B cell (primary cell): Measurements from ENCODE around the gene KIF16B. TPM values are rescaled to one million over a fixed set of nuclear protein-coding genes. Genes with fewer than 3 reads are reported as not detected.

ENCODE experiments used
- ATAC-seq: fragments of 200-7000 bp; cut with Tn5 transposase; one replicate; pipeline ENCODE4 v1.10.0; 2021; ENCODE audit warnings: low read depth, mild to moderate bottlenecking, moderate number of reproducible peaks, moderate library complexity
- CTCF ChIA-PET: fragments of 350-600 bp; sonication (Branson Sonifier 250); formaldehyde crosslinking; loops from one replicate; lab custom pipeline; 2021; ENCODE audit warnings: antibody characterized with exemption, inconsistent platforms; lab: Charles Lee
- POLR2A ChIA-PET: fragments of 350-600 bp; sonication (Branson Sonifier 250); formaldehyde crosslinking; loops from one replicate; lab custom pipeline; 2021; ENCODE audit warnings: antibody characterized with exemption; lab: Charles Lee
- DNase-seq: peaks from one replicate; pipeline ENCODE4 v3.0.0; 2013
- H2AFZ ChIP-seq: 2 replicates; pipeline ENCODE4 v1.6.1; 2012; ENCODE audit warnings: mild to moderate bottlenecking, low read depth, low read length; ENCODE audit not compliant: insufficient read depth, poor library complexity, severe bottlenecking
- H3K27ac ChIP-seq, 2 donors: 1 replicate in 1 of 2; 2 replicates in 1 of 2; pipeline ENCODE4 v1.5.1; 2012 to 2013; ENCODE audit warnings: low read length in 2 of 2, mild to moderate bottlenecking in 2 of 2, moderate library complexity in 1 of 2
- H3K27me3 ChIP-seq, 4 experiments: fragments of 200-600 bp in 1 of 4; sonication (generic) in 1 of 4; replicated peaks in 1 of 4; 1 replicate in 2 of 4; 2 replicates in 2 of 4; pipeline versions ENCODE4 v1.6.1 to v1.7.0; 2013 to 2016; ENCODE audit warnings: low read length in 3 of 4, mild to moderate bottlenecking in 2 of 4, mixed read lengths in 1 of 4, moderate library complexity in 1 of 4; ENCODE audit not compliant: insufficient read depth in 4 of 4, control insufficient read depth in 3 of 4; ENCODE audit errors: control extremely low read depth in 1 of 4
- H3K36me3 ChIP-seq, 2 experiments: replicated peaks in 1 of 2; 1 replicate in 1 of 2; 2 replicates in 1 of 2; pipeline versions ENCODE4 v1.6.1 to v1.7.1; 2013; ENCODE audit warnings: low read length in 1 of 2; ENCODE audit not compliant: insufficient read depth in 2 of 2, control insufficient read depth in 1 of 2; ENCODE audit errors: control extremely low read depth in 1 of 2, extremely low read depth in 1 of 2
- H3K4me1 ChIP-seq, 2 donors: fragments of 200-600 bp in 1 of 2; sonication (generic) in 1 of 2; 1 replicate in 1 of 2; 2 replicates in 1 of 2; pipeline versions ENCODE4 v1.5.1 to v1.6.1; 2013 to 2017; ENCODE audit warnings: low read length in 2 of 2; ENCODE audit not compliant: control insufficient read depth in 2 of 2, insufficient read depth in 2 of 2
- H3K4me2 ChIP-seq: replicated peaks from 2 replicates; pipeline ENCODE3; 2012; ENCODE audit warnings: mild to moderate bottlenecking, low read depth, low read length; ENCODE audit not compliant: poor library complexity, severe bottlenecking
- H3K4me3 ChIP-seq, 5 experiments: fragments of 200-600 bp in 1 of 5; sonication (generic) in 1 of 5; 1 replicate in 3 of 5; 2 replicates in 2 of 5; pipeline versions ENCODE4 v1.5.1 to v1.7.0; 2011 to 2016; ENCODE audit warnings: low read length in 4 of 5, mild to moderate bottlenecking in 4 of 5, low read depth in 2 of 5, control low read depth in 1 of 5, moderate library complexity in 1 of 5; ENCODE audit not compliant: insufficient read depth in 1 of 5; ENCODE audit errors: control extremely low read depth in 1 of 5, extremely low read depth in 1 of 5
- H3K79me2 ChIP-seq: fragments of 200-600 bp; sonication (generic); one replicate; pipeline ENCODE4 v1.6.0; 2016; ENCODE audit warnings: low read length; ENCODE audit not compliant: control insufficient read depth, insufficient read depth
- H3K9ac ChIP-seq: fragments of 200-600 bp; sonication (generic); 2 replicates; pipeline ENCODE4 v1.6.1; 2017; ENCODE audit warnings: mild to moderate bottlenecking, low read length, moderate library complexity
- H3K9me3 ChIP-seq, 3 donors: one replicate each; pipeline versions ENCODE4 v1.6.1 to v1.7.1; 2013; ENCODE audit warnings: low read length in 2 of 3; ENCODE audit not compliant: control insufficient read depth in 2 of 3, insufficient read depth in 1 of 3; ENCODE audit errors: control extremely low read depth in 1 of 3
- H4K20me1 ChIP-seq: 2 replicates; pipeline ENCODE4 v1.6.0; 2012; ENCODE audit warnings: mild to moderate bottlenecking, low read length; ENCODE audit not compliant: insufficient read depth, control insufficient read depth, poor library complexity, severe bottlenecking
- H3K27ac Mint-ChIP-seq: one replicate; pipeline ENCODE4 v1.8.0; 2021; ENCODE audit warnings: mixed read lengths
- H3K27me3 Mint-ChIP-seq: one replicate; pipeline ENCODE4 v1.8.0; 2021; ENCODE audit warnings: mixed read lengths
- H3K4me1 Mint-ChIP-seq: one replicate; pipeline ENCODE4 v1.8.0; 2021; ENCODE audit warnings: mixed read lengths
- H3K4me3 Mint-ChIP-seq: one replicate; pipeline ENCODE4 v1.8.0; 2021; ENCODE audit warnings: mixed read lengths
- H3K9me3 Mint-ChIP-seq: one replicate; pipeline ENCODE4 v1.8.0; 2022; ENCODE audit warnings: mixed read lengths; ENCODE audit not compliant: insufficient read depth
- EZH2 ChIP-seq: IDR thresholded peaks from 2 replicates; pipeline ENCODE4 v1.6.1; 2012; ENCODE audit warnings: borderline replicate concordance, low read depth, mild to moderate bottlenecking, moderate library complexity, low read length; ENCODE audit not compliant: insufficient read depth, poor library complexity, severe bottlenecking
- WGBS: methylation state at CpG from one replicate; pipeline ENCODE4 v1.1.5; 2013; ENCODE audit warnings: missing lambda C conversion rate; ENCODE audit not compliant: insufficient coverage; 5-methylcytosine and 5-hydroxymethylcytosine counted together
- intact Hi-C: fragments of 100-400 bp; cut with micrococcal nuclease; formaldehyde crosslinking; loops from one replicate; pipeline ENCODE4 v1.10.0; 2022
- polyA plus RNA-seq: library from polyadenylated mRNA; depleted of rRNA; stranded (reverse); fragments of >200 nt; gene quantifications from 2 replicates; pipeline ENCODE4 v1.2.3, GENCODE V29; 2012
- total RNA-seq, 2 donors: library from RNA; stranded (reverse); fragments of 120-200 nt in 1 of 2; gene quantifications; 1 replicate in 1 of 2; 2 replicates in 1 of 2; pipeline versions ENCODE4 v1.2.3 to v1.2.4, GENCODE V29; 2013 to 2022
- TF ChIP-seq, protein P1 (sequence below): fragments of 200-600 bp; IDR thresholded peaks from one replicate; pipeline ENCODE4 v1.8.0; 2022; ENCODE audit warnings: antibody characterized with exemption, mild to moderate bottlenecking

Gene KIF16B
- total and polyA plus RNA-seq, 2 donors (not counting 1 experiment from before 2014, with no cell fraction given) = 4.5 to 13.0 TPM

DNA sequence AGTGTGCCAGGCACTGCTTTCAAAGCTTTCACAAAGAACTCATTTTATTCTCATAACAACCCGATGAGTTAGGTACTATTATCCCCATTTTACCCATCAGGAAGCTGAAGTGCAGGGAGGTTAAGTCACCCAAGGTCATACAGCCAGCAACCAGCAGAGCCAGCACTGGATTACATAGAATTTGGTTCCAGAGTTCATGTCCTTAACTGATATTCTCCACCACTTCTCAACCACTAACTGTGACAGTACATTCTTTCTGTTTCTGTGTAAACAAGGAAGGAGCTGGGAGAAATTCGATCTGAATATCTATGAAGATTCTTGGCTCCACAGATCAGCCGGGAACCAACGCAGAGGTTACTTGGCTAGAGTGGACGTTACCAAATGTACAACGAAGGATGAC, 98.0 kb downstream of the KIF16B start:
- POLR2A ChIA-PET = no interaction called here
- Histone ChIP-seq H3K9ac (no peak overlapping the region), H3K27ac (no peak overlapping the region), H3K27me3 (no peaks in the 10 kb centered on the region), H2AFZ (no peak overlapping the region), H4K20me1 (no peaks in the 10 kb centered on the region), H3K4me2 (no peak overlapping the region), H3K9me3 (no peaks in the 10 kb centered on the region), H3K79me2 (no peaks in the 10 kb centered on the region), H3K4me1 (no peaks in the 10 kb centered on the region), H3K4me3 (no peak overlapping the region), H3K36me3 (peaks cover 0 to 1% of the 10 kb centered on the region in 2 experiments)
- CTCF ChIA-PET = interaction anchor here (0.7 to 3.7 kb wide), 31 partner anchors 10 to 984 kb away, joined by 3 to 59 read pairs (median 4); no protein-coding TSS in a partner anchor
- H3K9me3 Mint-ChIP-seq = peaks cover 2% of the 10 kb centered on the region
- H3K4me3 Mint-ChIP-seq = no peak overlapping the region
- H3K4me1 Mint-ChIP-seq = peaks cover 7% of the 10 kb centered on the region
- WGBS = 100% methylated on average over 1 of the region's 6 CpGs
- TF ChIP-seq, protein P1, sequence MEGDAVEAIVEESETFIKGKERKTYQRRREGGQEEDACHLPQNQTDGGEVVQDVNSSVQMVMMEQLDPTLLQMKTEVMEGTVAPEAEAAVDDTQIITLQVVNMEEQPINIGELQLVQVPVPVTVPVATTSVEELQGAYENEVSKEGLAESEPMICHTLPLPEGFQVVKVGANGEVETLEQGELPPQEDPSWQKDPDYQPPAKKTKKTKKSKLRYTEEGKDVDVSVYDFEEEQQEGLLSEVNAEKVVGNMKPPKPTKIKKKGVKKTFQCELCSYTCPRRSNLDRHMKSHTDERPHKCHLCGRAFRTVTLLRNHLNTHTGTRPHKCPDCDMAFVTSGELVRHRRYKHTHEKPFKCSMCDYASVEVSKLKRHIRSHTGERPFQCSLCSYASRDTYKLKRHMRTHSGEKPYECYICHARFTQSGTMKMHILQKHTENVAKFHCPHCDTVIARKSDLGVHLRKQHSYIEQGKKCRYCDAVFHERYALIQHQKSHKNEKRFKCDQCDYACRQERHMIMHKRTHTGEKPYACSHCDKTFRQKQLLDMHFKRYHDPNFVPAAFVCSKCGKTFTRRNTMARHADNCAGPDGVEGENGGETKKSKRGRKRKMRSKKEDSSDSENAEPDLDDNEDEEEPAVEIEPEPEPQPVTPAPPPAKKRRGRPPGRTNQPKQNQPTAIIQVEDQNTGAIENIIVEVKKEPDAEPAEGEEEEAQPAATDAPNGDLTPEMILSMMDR = no peak
- TF ChIP-seq EZH2 = no peak
- no peaks in the 10 kb centered on the region for H3K27me3 Mint-ChIP-seq
- DNase-seq (no peak), ATAC-seq (no peak)
- intact Hi-C loops = loop anchor here (5.0 kb wide), 1 partner anchor 983 kb away; no protein-coding TSS in a partner anchor
- H3K27ac Mint-ChIP-seq = no peak overlapping the region

- intact Hi-C loops = no loop called here
- POLR2A ChIA-PET = no interaction called here
- no peak overlapping the region for H3K4me3 ChIP-seq
- H3K36me3 ChIP-seq = peaks cover 0 to 1% of the 10 kb centered on the region in 2 experiments
- H3K27me3 ChIP-seq = no peaks in the 10 kb centered on the region
- no peaks in the 10 kb centered on the region for H3K9me3 ChIP-seq
- Mint-ChIP-seq H3K4me1 (peaks cover 3% of the 10 kb centered on the region), H3K4me3 (no peak overlapping the region), H3K27ac (no peak overlapping the region), H3K9me3 (peaks cover 2% of the 10 kb centered on the region), H3K27me3 (no peaks in the 10 kb centered on the region)
- DNase-seq (no peak), ATAC-seq (no peak)
- H3K4me1 ChIP-seq = no peaks in the 10 kb centered on the region
- no peak overlapping the region for H2AFZ ChIP-seq
- H3K4me2 ChIP-seq = no peak overlapping the region
- CTCF ChIA-PET = interaction anchor here (0.9 to 3.7 kb wide), 3 partner anchors 632 to 983 kb away, joined by 3 to 59 read pairs (median 5); no protein-coding TSS in a partner anchor
- H3K27ac ChIP-seq = no peak overlapping the region
- H3K9ac ChIP-seq = no peak overlapping the region
- TF ChIP-seq EZH2 = no peak
- TF ChIP-seq, protein P1 = no peak
- WGBS = 100% methylated on average over 1 of the region's 2 CpGs
- no peaks in the 10 kb centered on the region for H4K20me1 ChIP-seq
- H3K79me2 ChIP-seq = no peaks in the 10 kb centered on the region
These were observed 98.9 kb downstream of the KIF16B start for GRCh38 chr20:16474363-16474762.
